Smooth muscle cell of the brain vasculature (primary cell): ENCODE measurements around the gene HNRNPA2B1.
A peak's percentile ranks its signal among the peaks of the same experiment; 100 is the strongest.
"Not testable (repeated sequence)": the region's sequence is repeated elsewhere in the genome, so short reads cannot be mapped to it uniquely, and the experiment has no call there.

Source experiments
- DNase-seq: peaks from one replicate; pipeline ENCODE4 v3.0.0-alpha.2; 2012; ENCODE audit warnings: low read depth, low spot score

Gene HNRNPA2B1

GRCh38 chr7:26166684-26167266, 33.8 kb downstream of the HNRNPA2B1 start:
- no peak for DNase-seq

GRCh38 chr7:26165950-26166683, 34.4 kb downstream of the HNRNPA2B1 start:
- DNase-seq: no peak

- not testable (repeated sequence) for DNase-seq
Observed at GRCh38 chr7:26163804-26164203, 36.7 kb downstream of the HNRNPA2B1 start.

- DNase-seq: no peak
Observed at GRCh38 chr7:26162431-26162830, 38.1 kb downstream of the HNRNPA2B1 start.

GRCh38 chr7:26160896-26161295, 39.6 kb downstream of the HNRNPA2B1 start:
- no peak for DNase-seq

GRCh38 chr7:26159243-26159642, 41.3 kb downstream of the HNRNPA2B1 start:
- no peak for DNase-seq

- no peak for DNase-seq
Observed at GRCh38 chr7:26157520-26158105, 42.9 kb downstream of the HNRNPA2B1 start.

- DNase-seq: peak; percentile 57
Observed at GRCh38 chr7:26156451-26157420, 43.8 kb downstream of the HNRNPA2B1 start.

- no peak for DNase-seq
Observed at GRCh38 chr7:26155531-26156375, 44.8 kb downstream of the HNRNPA2B1 start.

- DNase-seq: no peak
Observed at GRCh38 chr7:26153823-26154783, 46.4 kb downstream of the HNRNPA2B1 start.

- no peak for DNase-seq
Observed at GRCh38 chr7:26153241-26153822, 47.2 kb downstream of the HNRNPA2B1 start.

- not testable (repeated sequence) for DNase-seq
Observed at GRCh38 chr7:26152782-26153240, 47.7 kb downstream of the HNRNPA2B1 start.

- DNase-seq: peak; percentile 36
Observed at GRCh38 chr7:26151953-26152781, 48.4 kb downstream of the HNRNPA2B1 start, which contains the start of gene NFE2L3. Gene NFE2L3, plus strand, starts transcription at chr7:26152198. Its CDS starts 301 bp downstream, at chr7:26152499.

- DNase-seq: no peak
Observed at GRCh38 chr7:26151650-26151952, 48.9 kb downstream of the HNRNPA2B1 start.

GRCh38 chr7:26151096-26151495, 49.5 kb downstream of the HNRNPA2B1 start:
- DNase-seq: no peak

GRCh38 chr7:26149391-26149977, 51.1 kb downstream of the HNRNPA2B1 start:
- DNase-seq: no peak

- DNase-seq: not testable (repeated sequence)
Observed at GRCh38 chr7:26148307-26148700, 52.2 kb downstream of the HNRNPA2B1 start.
